ENCODE data around the gene ATP5PD. TPM values are rescaled to one million over a fixed set of nuclear protein-coding genes. Genes with fewer than 3 reads are reported as not detected.
A peak's percentile ranks its signal among the peaks of the same experiment; 100 is the strongest.

The ATP5PD gene
- 425 TPM for polyA plus RNA-seq (2012; ENCODE audit: low read depth, missing spikeins)

DNA sequence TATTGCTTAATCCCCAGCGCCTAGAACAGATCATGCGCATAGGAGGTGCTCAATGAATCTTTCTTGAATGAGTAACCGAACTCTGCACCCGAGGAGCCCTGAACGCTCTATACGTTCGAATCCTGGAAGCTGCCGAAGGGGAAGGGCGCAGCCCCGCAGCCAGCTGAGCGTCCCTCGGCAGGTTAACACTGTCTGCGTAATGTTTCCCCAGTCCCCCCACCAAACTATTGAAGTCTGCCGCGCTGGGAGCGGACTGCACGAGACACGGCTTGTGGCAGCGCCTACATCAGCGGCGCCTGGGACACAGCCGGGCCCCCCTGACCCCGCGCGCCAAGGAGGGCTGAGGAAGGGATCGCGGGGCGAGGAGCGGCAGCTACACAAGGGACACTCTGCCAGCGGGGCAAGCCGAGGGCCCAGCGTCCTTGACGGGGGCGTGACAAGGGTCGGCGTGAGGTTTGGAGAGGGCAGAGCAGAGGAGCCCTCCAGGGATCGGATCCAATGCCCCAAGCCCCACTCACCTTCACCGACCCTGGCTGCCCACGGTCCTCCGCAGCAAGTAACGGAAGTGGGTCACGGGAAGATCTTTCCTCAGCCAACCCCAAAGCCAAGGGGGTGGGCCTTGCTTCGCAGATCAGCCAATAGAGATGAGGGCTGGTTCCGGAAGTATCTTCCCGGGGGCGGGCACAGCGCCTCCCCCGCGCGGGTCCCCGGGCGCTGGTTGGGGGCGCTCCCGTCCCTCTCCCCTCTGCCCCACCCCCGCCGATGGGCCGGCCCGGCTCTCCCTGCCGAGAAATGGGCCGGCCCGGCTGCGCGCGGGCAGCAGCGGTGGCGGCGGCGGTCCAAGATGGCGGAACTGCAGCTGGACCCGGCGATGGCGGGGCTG lies at the start of gene ATP5PD, which contains the start of gene KCTD2:
Gene ATP5PD (minus strand): TSS at position 563 of the 883 bp plus-strand sequence. CDS start 4,319 bp downstream, outside the sequence.
Gene KCTD2 (plus strand): TSS at position 819 of the 883 bp plus-strand sequence. CDS start 26 bp downstream, at position 845.
- FAIRE-seq: peak; percentile 97
- DNase-seq (ENCODE audit: insufficient read length, low spot score): peak; percentile 97
- 0 out of 2 replicates have a peak, but pooled peaks have one; percentile 22 for TF ChIP-seq SPI1 (IDR thresholded peaks at IDR 0.05; ENCODE audit: low read depth, low read length)
- peak; percentile 92 for TF ChIP-seq POLR2A (IDR thresholded peaks at IDR 0.05; ENCODE audit: low read depth, low read length)
- TF ChIP-seq POLR2AphosphoS5 (IDR thresholded peaks at IDR 0.05; ENCODE audit: low read depth, low read length): peak; percentile 96
- TF ChIP-seq TAF1 (IDR thresholded peaks at IDR 0.05; ENCODE audit: low read depth, low read length): peak; percentile 52; the same call in 1 of the 2 replicates
- no peak for TF ChIP-seq PAX5 (IDR thresholded peaks at IDR 0.05; ENCODE audit: insufficient read depth, low read length, severe bottlenecking)
- peak; percentile 31; the same call in 1 of the 2 replicates for TF ChIP-seq POU2F2 (IDR thresholded peaks at IDR 0.05; ENCODE audit: low read depth, low read length)

GRCh38 chr17:75096082-75096625 lies 49.4 kb upstream of the ATP5PD start:
- peak; percentile 31 for FAIRE-seq
- TF ChIP-seq PAX5 (IDR thresholded peaks at IDR 0.05; ENCODE audit: insufficient read depth, low read length, severe bottlenecking): no peak
- no peak for TF ChIP-seq SPI1 (IDR thresholded peaks at IDR 0.05; ENCODE audit: low read depth, low read length)
- no peak for TF ChIP-seq POLR2A (IDR thresholded peaks at IDR 0.05; ENCODE audit: low read depth, low read length)
- TF ChIP-seq POLR2AphosphoS5 (IDR thresholded peaks at IDR 0.05; ENCODE audit: low read depth, low read length): no peak
- TF ChIP-seq TAF1 (IDR thresholded peaks at IDR 0.05; ENCODE audit: low read depth, low read length): no peak
- no peak for TF ChIP-seq POU2F2 (IDR thresholded peaks at IDR 0.05; ENCODE audit: low read depth, low read length)
- no peak for DNase-seq (ENCODE audit: insufficient read length, low spot score)

GRCh38 chr17:75094871-75095399 lies 48.2 kb upstream of the ATP5PD start:
- DNase-seq (ENCODE audit: insufficient read length, low spot score) (no peak), FAIRE-seq (no peak)
- no peak for TF ChIP-seq POLR2A (IDR thresholded peaks at IDR 0.05; ENCODE audit: low read depth, low read length)
- TF ChIP-seq POU2F2 (IDR thresholded peaks at IDR 0.05; ENCODE audit: low read depth, low read length): no peak
- TF ChIP-seq POLR2AphosphoS5 (IDR thresholded peaks at IDR 0.05; ENCODE audit: low read depth, low read length): no peak

- TF ChIP-seq TAF1 (IDR thresholded peaks at IDR 0.05; ENCODE audit: low read depth, low read length) (no peak), POLR2AphosphoS5 (IDR thresholded peaks at IDR 0.05; ENCODE audit: low read depth, low read length) (no peak)
- no peak for DNase-seq (ENCODE audit: insufficient read length, low spot score)
- FAIRE-seq: no peak
Measured at GRCh38 chr17:75093548-75094158, 46.9 kb upstream of the ATP5PD start.

GRCh38 chr17:75091855-75092327 lies 45.1 kb upstream of the ATP5PD start:
- no peak for TF ChIP-seq POU2F2 (IDR thresholded peaks at IDR 0.05; ENCODE audit: low read depth, low read length)
- no peak for TF ChIP-seq SPI1 (IDR thresholded peaks at IDR 0.05; ENCODE audit: low read depth, low read length)
- TF ChIP-seq PAX5 (IDR thresholded peaks at IDR 0.05; ENCODE audit: insufficient read depth, low read length, severe bottlenecking): no peak
- no peak for TF ChIP-seq TAF1 (IDR thresholded peaks at IDR 0.05; ENCODE audit: low read depth, low read length)
- TF ChIP-seq POLR2A (IDR thresholded peaks at IDR 0.05; ENCODE audit: low read depth, low read length): no peak
- no peak for TF ChIP-seq POLR2AphosphoS5 (IDR thresholded peaks at IDR 0.05; ENCODE audit: low read depth, low read length)

DNA sequence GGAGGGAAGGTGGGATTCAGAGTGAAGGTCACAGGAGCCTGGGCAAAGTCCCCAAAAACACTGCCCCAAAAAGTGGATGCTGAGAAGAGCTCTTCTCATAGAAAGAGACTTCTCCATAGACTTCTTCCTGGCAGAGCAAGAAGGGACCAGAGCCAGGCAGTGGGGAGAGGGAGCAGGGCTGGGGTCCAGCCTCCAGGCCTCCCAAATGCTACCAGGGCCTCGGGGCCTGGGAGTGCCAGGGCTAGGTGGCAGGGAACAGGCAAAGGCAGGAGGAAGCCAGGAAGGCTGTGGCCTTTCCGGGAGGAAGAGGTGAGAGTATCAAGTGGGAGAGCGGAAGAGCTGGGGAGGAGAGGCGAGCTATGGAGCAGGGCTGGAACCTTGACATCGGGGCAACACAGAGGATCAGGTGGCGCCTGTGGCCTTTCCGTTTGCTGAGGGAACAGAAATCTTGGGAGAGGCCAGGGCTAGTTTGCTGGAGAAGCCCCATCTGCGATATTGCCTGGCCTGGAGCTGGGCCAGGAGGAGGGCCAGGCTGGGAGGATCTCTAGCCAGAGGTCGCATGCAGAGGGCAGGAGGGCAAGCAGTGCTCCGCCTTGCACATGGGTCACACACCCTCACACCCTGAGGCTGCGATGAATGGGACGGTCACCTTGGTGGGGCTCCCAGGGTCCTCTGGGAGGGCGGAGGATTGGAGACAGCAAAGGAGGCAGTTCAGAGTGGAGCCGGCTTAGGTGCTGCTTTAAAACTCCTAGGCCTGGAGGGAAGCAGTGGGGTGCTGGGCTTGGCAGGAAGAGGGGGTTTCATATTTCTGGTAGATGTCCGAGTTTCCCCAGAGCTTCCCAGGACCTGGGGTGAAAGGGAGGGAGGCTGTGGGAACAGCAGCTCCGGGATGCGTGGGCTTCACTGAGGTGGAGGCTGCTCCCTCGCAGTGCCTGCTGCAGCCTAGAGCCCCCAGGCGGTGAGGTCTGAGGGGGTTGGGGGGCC lies 44.4 kb upstream of the ATP5PD start:
- no peak for TF ChIP-seq POU2F2 (IDR thresholded peaks at IDR 0.05; ENCODE audit: low read depth, low read length)
- TF ChIP-seq SPI1 (IDR thresholded peaks at IDR 0.05; ENCODE audit: low read depth, low read length): no peak
- TF ChIP-seq PAX5 (IDR thresholded peaks at IDR 0.05; ENCODE audit: insufficient read depth, low read length, severe bottlenecking): no peak
- TF ChIP-seq TAF1 (IDR thresholded peaks at IDR 0.05; ENCODE audit: low read depth, low read length): no peak
- TF ChIP-seq POLR2A (IDR thresholded peaks at IDR 0.05; ENCODE audit: low read depth, low read length): no peak
- TF ChIP-seq POLR2AphosphoS5 (IDR thresholded peaks at IDR 0.05; ENCODE audit: low read depth, low read length): no peak
- no peak for FAIRE-seq
- no peak for DNase-seq (ENCODE audit: insufficient read length, low spot score)

More at GRCh38 chr17:75091855-75092327, 45.1 kb upstream of the ATP5PD start:
- no peak for DNase-seq (ENCODE audit: insufficient read length, low spot score)
- no peak for FAIRE-seq

GRCh38 chr17:75088465-75089417 lies 42.0 kb upstream of the ATP5PD start:
- no peak for FAIRE-seq
- no peak for DNase-seq (ENCODE audit: insufficient read length, low spot score)
- TF ChIP-seq POLR2A (IDR thresholded peaks at IDR 0.05; ENCODE audit: low read depth, low read length) (no peak), SPI1 (IDR thresholded peaks at IDR 0.05; ENCODE audit: low read depth, low read length) (0 out of 2 replicates have a peak, but pooled peaks have one; percentile 4), PAX5 (IDR thresholded peaks at IDR 0.05; ENCODE audit: insufficient read depth, low read length, severe bottlenecking) (no peak), TAF1 (IDR thresholded peaks at IDR 0.05; ENCODE audit: low read depth, low read length) (no peak), POLR2AphosphoS5 (IDR thresholded peaks at IDR 0.05; ENCODE audit: low read depth, low read length) (no peak), POU2F2 (IDR thresholded peaks at IDR 0.05; ENCODE audit: low read depth, low read length) (no peak)
